Measurements from ENCODE around the gene RBM11. TPM values are rescaled to one million over a fixed set of nuclear protein-coding genes. Genes with fewer than 3 reads are reported as not detected.

The RBM11 gene
- total and polyA plus RNA-seq, 2 experiments from 2014 or later = 1.1 to 6.1 TPM

GRCh38 chr21:14210738-14211137, 5.2 kb upstream of the RBM11 start, which contains the start of gene LIPI:
LIPI (minus strand) TSS chr21:14210955; CDS start chr21:14210845, 110 bp downstream.
- Histone ChIP-seq H3K27ac (no peak within 1 kb of the TSS), H3K4me1 (ENCODE audit: insufficient read depth) (no peaks in the 10 kb centered on the region), H3K79me2 (no peaks in the 10 kb centered on the region), H3K4me2 (no peak within 1 kb of the TSS), H3K27me3 (peaks cover 4% of the 10 kb centered on the region), H3K36me3 (replicated peaks; ENCODE audit: insufficient read depth, low read depth) (no peaks in the 10 kb centered on the region), H3K4me3 (no peak within 1 kb of the TSS), H2AFZ (no peak within 1 kb of the TSS), H3K9me2 (replicated peaks; ENCODE audit: insufficient read depth) (no peaks in the 10 kb centered on the region), H4K20me1 (ENCODE audit: insufficient read depth, poor library complexity, severe bottlenecking) (no peaks in the 10 kb centered on the region), H3K9me3 (ENCODE audit: low read depth) (no peaks in the 10 kb centered on the region)
- TF ChIP-seq EZH2phosphoT487 (IDR thresholded peaks at IDR 0.05; ENCODE audit: low read depth, severe bottlenecking, unreplicated experiment) = no peak
- TF ChIP-seq EZH2 (IDR thresholded peaks at IDR 0.05; ENCODE audit: borderline replicate concordance) = no peak
- TF ChIP-seq CTCF (IDR thresholded peaks at IDR 0.05; ENCODE audit: poor library complexity) = no peak
- DNase-seq (ENCODE audit: low spot score) = no peak
- WGBS (ENCODE audit: low lambda C conversion rate, missing lambda C conversion rate) = 96% methylated on average over 1 of the region's 1 CpG

GRCh38 chr21:14213164-14213563, 2.8 kb upstream of the RBM11 start:
- H3K9me2 ChIP-seq (replicated peaks; ENCODE audit: insufficient read depth) = no peaks in the 10 kb centered on the region
- no peak overlapping the region for H2AFZ ChIP-seq
- H3K9me3 ChIP-seq (ENCODE audit: low read depth) = no peaks in the 10 kb centered on the region
- no peaks in the 10 kb centered on the region for H3K36me3 ChIP-seq (replicated peaks; ENCODE audit: insufficient read depth, low read depth)
- TF ChIP-seq CTCF (IDR thresholded peaks at IDR 0.05; ENCODE audit: poor library complexity) (no peak), EZH2phosphoT487 (IDR thresholded peaks at IDR 0.05; ENCODE audit: low read depth, severe bottlenecking, unreplicated experiment) (no peak), EZH2 (IDR thresholded peaks at IDR 0.05; ENCODE audit: borderline replicate concordance) (no peak)
- H3K4me3 ChIP-seq = no peak overlapping the region
- no peak overlapping the region for H3K27ac ChIP-seq
- H3K4me1 ChIP-seq (ENCODE audit: insufficient read depth) = no peaks in the 10 kb centered on the region
- H3K4me2 ChIP-seq = no peak overlapping the region
- peaks cover 4% of the 10 kb centered on the region for H3K27me3 ChIP-seq
- no peak for DNase-seq (ENCODE audit: low spot score)
- H4K20me1 ChIP-seq (ENCODE audit: insufficient read depth, poor library complexity, severe bottlenecking) = no peaks in the 10 kb centered on the region
- H3K79me2 ChIP-seq = no peaks in the 10 kb centered on the region

- no peaks in the 10 kb centered on the region for H3K4me1 ChIP-seq (ENCODE audit: insufficient read depth)
- H4K20me1 ChIP-seq (ENCODE audit: insufficient read depth, poor library complexity, severe bottlenecking) = no peaks in the 10 kb centered on the region
- no peaks in the 10 kb centered on the region for H3K27me3 ChIP-seq
- TF ChIP-seq EZH2phosphoT487 (IDR thresholded peaks at IDR 0.05; ENCODE audit: low read depth, severe bottlenecking, unreplicated experiment) (no peak), EZH2 (IDR thresholded peaks at IDR 0.05; ENCODE audit: borderline replicate concordance) (no peak), CTCF (IDR thresholded peaks at IDR 0.05; ENCODE audit: poor library complexity) (no peak)
- no peaks in the 10 kb centered on the region for H3K9me2 ChIP-seq (replicated peaks; ENCODE audit: insufficient read depth)
- H3K9me3 ChIP-seq (ENCODE audit: low read depth) = no peaks in the 10 kb centered on the region
- H3K36me3 ChIP-seq (replicated peaks; ENCODE audit: insufficient read depth, low read depth) = no peaks in the 10 kb centered on the region
- no peak overlapping the region for H3K4me2 ChIP-seq
- 96% methylated on average over 1 of the region's 1 CpG for WGBS (ENCODE audit: low lambda C conversion rate, missing lambda C conversion rate)
- no peak for DNase-seq (ENCODE audit: low spot score)
- no peak overlapping the region for H2AFZ ChIP-seq
- no peaks in the 10 kb centered on the region for H3K79me2 ChIP-seq
- no peak overlapping the region for H3K4me3 ChIP-seq
- H3K27ac ChIP-seq = no peak overlapping the region
Measured at GRCh38 chr21:14223365-14223764, 7.4 kb downstream of the RBM11 start.

GRCh38 chr21:14229399-14229798, 13.4 kb downstream of the RBM11 start:
- WGBS (ENCODE audit: low lambda C conversion rate, missing lambda C conversion rate) = 67% methylated on average over 1 of the region's 1 CpG
- no peaks in the 10 kb centered on the region for H3K4me1 ChIP-seq (ENCODE audit: insufficient read depth)

More at GRCh38 chr21:14229399-14229798, 13.4 kb downstream of the RBM11 start:
- Histone ChIP-seq H3K9me2 (replicated peaks; ENCODE audit: insufficient read depth) (no peaks in the 10 kb centered on the region), H3K27me3 (no peaks in the 10 kb centered on the region), H2AFZ (no peak overlapping the region), H3K4me3 (no peak overlapping the region), H4K20me1 (ENCODE audit: insufficient read depth, poor library complexity, severe bottlenecking) (no peaks in the 10 kb centered on the region), H3K4me2 (no peak overlapping the region), H3K9me3 (ENCODE audit: low read depth) (no peaks in the 10 kb centered on the region), H3K36me3 (replicated peaks; ENCODE audit: insufficient read depth, low read depth) (no peaks in the 10 kb centered on the region), H3K79me2 (no peaks in the 10 kb centered on the region), H3K27ac (no peak overlapping the region)
- no peak for DNase-seq (ENCODE audit: low spot score)
- TF ChIP-seq EZH2 (IDR thresholded peaks at IDR 0.05; ENCODE audit: borderline replicate concordance) = no peak
